Transverse colon (tissue), 4 donors: ENCODE results near the gene RGPD6.
"Not testable (repeated sequence)": the region's sequence is repeated elsewhere in the genome, so short reads cannot be mapped to it uniquely, and the experiment has no call there.

ENCODE experiments used
- CTCF ChIP-seq, 5 experiments: fragments of 200-600 bp in 3 of 5; fragments of 450-650 bp in 2 of 5; sonication (generic) in 3 of 5; IDR thresholded peaks; 1 replicate in 2 of 5; 2 replicates in 3 of 5; pipeline ENCODE4 v1.5.1; 2016 to 2017; ENCODE audit warnings: antibody characterized with exemption in 5 of 5, inconsistent platforms in 3 of 5, mild to moderate bottlenecking in 2 of 5, moderate library complexity in 1 of 5
- POLR2A ChIP-seq: fragments of 450-650 bp; IDR thresholded peaks from one replicate; pipeline ENCODE4 v1.6.1; 2016; ENCODE audit warnings: antibody characterized with exemption, mild to moderate bottlenecking, moderate library complexity
- POLR2AphosphoS5 ChIP-seq, 3 donors: sonication (generic); formaldehyde crosslinking; IDR thresholded peaks; one replicate each; pipeline ENCODE4 v1.6.1; 2016; ENCODE audit warnings: antibody characterized with exemption in 3 of 3

DNA sequence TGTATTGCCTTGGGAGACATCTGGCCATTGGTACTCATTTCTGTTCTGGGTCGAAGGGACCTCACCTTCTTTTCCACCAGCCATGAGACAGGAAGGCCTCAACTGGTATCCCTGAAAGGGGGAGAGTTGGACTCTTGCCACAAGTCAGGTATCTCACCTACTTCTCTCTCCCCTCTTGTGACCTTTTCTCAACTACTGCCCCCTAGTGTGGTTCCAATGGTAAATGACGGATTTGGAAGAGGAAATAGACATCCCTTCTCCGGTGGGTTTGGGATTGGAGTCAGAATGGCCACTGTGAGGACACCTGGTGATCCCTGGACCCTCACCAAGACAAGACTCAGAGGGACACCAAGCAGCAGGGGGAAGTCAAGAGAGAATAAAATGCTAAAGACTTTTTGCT lies 82.5 kb downstream of the RGPD6 start:
- not testable (repeated sequence) for TF ChIP-seq CTCF (IDR thresholded peaks at IDR 0.05); POLR2A; POLR2AphosphoS5 (IDR thresholded peaks at IDR 0.05)
